Liver (tissue), 9 donors: ENCODE measurements around the gene LIG1. TPM values are rescaled to one million over a fixed set of nuclear protein-coding genes. Genes with fewer than 3 reads are reported as not detected.

Experiments used
- DNase-seq: peaks from one replicate; pipeline ENCODE4 v3.0.0-alpha.2; 2017; ENCODE audit warnings: low spot score
- H3K27ac ChIP-seq, 2 donors: one replicate each; pipeline ENCODE4 v1.7.0; 2013; ENCODE audit warnings: inconsistent platforms in 2 of 2, low read length in 2 of 2, control low read depth in 1 of 2, low read depth in 1 of 2, mild to moderate bottlenecking in 1 of 2
- H3K27me3 ChIP-seq, 4 donors: one replicate each; pipeline versions ENCODE4 v1.6.1 to v1.7.0; 2013; ENCODE audit warnings: low read length in 3 of 4, inconsistent platforms in 1 of 4, mild to moderate bottlenecking in 1 of 4, moderate library complexity in 1 of 4; ENCODE audit not compliant: control insufficient read depth in 4 of 4, insufficient read depth in 4 of 4
- H3K36me3 ChIP-seq, 4 donors: one replicate each; pipeline versions ENCODE4 v1.6.1 to v1.7.0; 2013; ENCODE audit warnings: low read length in 3 of 4, mild to moderate bottlenecking in 3 of 4, low read depth in 1 of 4, moderate library complexity in 1 of 4; ENCODE audit not compliant: control insufficient read depth in 4 of 4, insufficient read depth in 3 of 4
- H3K4me1 ChIP-seq, 4 donors: one replicate each; pipeline versions ENCODE4 v1.6.1 to v1.7.0; 2013; ENCODE audit warnings: low read length in 3 of 4, mild to moderate bottlenecking in 3 of 4, moderate library complexity in 1 of 4; ENCODE audit not compliant: control insufficient read depth in 4 of 4, insufficient read depth in 4 of 4
- H3K4me3 ChIP-seq, 3 donors: one replicate each; pipeline versions ENCODE4 v1.6.1 to v1.7.0; 2013; ENCODE audit warnings: low read length in 3 of 3, control low read depth in 1 of 3, low read depth in 1 of 3, mild to moderate bottlenecking in 1 of 3
- H3K9ac ChIP-seq, 2 donors: one replicate each; pipeline ENCODE4 v1.7.0; 2013; ENCODE audit warnings: low read length in 2 of 2, mild to moderate bottlenecking in 2 of 2, moderate library complexity in 2 of 2, control low read depth in 1 of 2, low read depth in 1 of 2
- H3K9me3 ChIP-seq, 4 donors: one replicate each; pipeline versions ENCODE4 v1.6.1 to v1.7.0; 2013; ENCODE audit warnings: low read length in 3 of 4; ENCODE audit not compliant: control insufficient read depth in 4 of 4
- ATF3 ChIP-seq: IDR thresholded peaks from 2 replicates; pipeline ENCODE4 v1.6.1; 2016; ENCODE audit warnings: antibody characterized with exemption
- CTCF ChIP-seq: fragments of 150-350 bp; IDR thresholded peaks from 2 replicates; pipeline ENCODE4 v1.5.1; 2017; ENCODE audit warnings: improper control_type of control experiment, low read depth, low read length; ENCODE audit not compliant: missing input control
- EGR1 ChIP-seq, 2 donors: IDR thresholded peaks; 2 replicates each; pipeline ENCODE4 v1.6.1; 2016 to 2018; ENCODE audit warnings: antibody characterized with exemption in 2 of 2, low read depth in 2 of 2
- FOXA1 ChIP-seq: IDR thresholded peaks from 2 replicates; pipeline ENCODE4 v1.6.1; 2016; ENCODE audit warnings: antibody characterized with exemption
- GABPA ChIP-seq, 2 donors: IDR thresholded peaks in 1 of 2; conservative IDR thresholded peaks in 1 of 2; 2 replicates each; pipeline ENCODE4 v1.6.1; 2016; ENCODE audit warnings: antibody characterized with exemption in 2 of 2, mild to moderate bottlenecking in 1 of 2, moderate library complexity in 1 of 2
- HNF4A ChIP-seq, 2 donors: conservative IDR thresholded peaks; 2 replicates each; pipeline ENCODE4 v1.6.1; 2016; ENCODE audit warnings: antibody characterized with exemption in 2 of 2, mild to moderate bottlenecking in 2 of 2
- HNF4G ChIP-seq: IDR thresholded peaks from 2 replicates; pipeline ENCODE4 v1.6.1; 2016; ENCODE audit warnings: antibody characterized with exemption
- JUND ChIP-seq, 2 donors: IDR thresholded peaks; 2 replicates each; pipeline ENCODE4 v1.6.1; 2016; ENCODE audit warnings: antibody characterized with exemption in 2 of 2
- MAX ChIP-seq: IDR thresholded peaks from 2 replicates; pipeline ENCODE4 v1.6.1; 2016; ENCODE audit warnings: antibody characterized with exemption
- NR2F2 ChIP-seq: IDR thresholded peaks from 2 replicates; pipeline ENCODE4 v1.6.1; 2016; ENCODE audit warnings: antibody characterized with exemption
- RAD21 ChIP-seq, 2 donors: IDR thresholded peaks; 2 replicates each; pipeline ENCODE4 v1.6.1; 2016; ENCODE audit warnings: antibody characterized with exemption in 2 of 2, mild to moderate bottlenecking in 2 of 2
- REST ChIP-seq: IDR thresholded peaks from 2 replicates; pipeline ENCODE4 v1.6.1; 2016; ENCODE audit warnings: antibody characterized with exemption, mild to moderate bottlenecking
- RXRA ChIP-seq, 2 donors: IDR thresholded peaks; 2 replicates each; pipeline ENCODE4 v1.6.1; 2017 to 2018; ENCODE audit warnings: antibody characterized with exemption in 2 of 2, mild to moderate bottlenecking in 1 of 2
- SP1 ChIP-seq: IDR thresholded peaks from 2 replicates; pipeline ENCODE4 v1.6.1; 2018; ENCODE audit warnings: antibody characterized with exemption, mild to moderate bottlenecking
- YY1 ChIP-seq: IDR thresholded peaks from 2 replicates; pipeline ENCODE4 v1.6.1; 2016; ENCODE audit warnings: antibody characterized with exemption, mild to moderate bottlenecking
- ZBTB33 ChIP-seq: IDR thresholded peaks from 2 replicates; pipeline ENCODE4 v1.6.1; 2016; ENCODE audit warnings: antibody characterized with exemption
- WGBS: extraction: QIAGEN DNeasy Blood & Tissue Kit; methylation state at CpG from one replicate; pipeline ENCODE4 v1.1.7; 2013; 5-methylcytosine and 5-hydroxymethylcytosine counted together
- polyA plus RNA-seq, 2 donors: library from polyadenylated mRNA; stranded (reverse) in 1 of 2; unstranded in 1 of 2; fragments of 200-250 nt in 1 of 2; fragments of >200 nt in 1 of 2; fragmentation: Nextera tagmentation in 1 of 2; extraction: Ambion mirVana in 1 of 2; gene quantifications; one replicate each; pipeline versions ENCODE4 v1.2.1 to v1.2.3, GENCODE V29; 2013 to 2015
- total RNA-seq, 2 donors: library from RNA; depleted of rRNA; stranded (reverse); fragments of >200 nt; gene quantifications; one replicate each; pipeline ENCODE4 v1.2.3, GENCODE V29; 2014
- donor health status: healthy.
- donor health status: healthy.
- donor health status: healthy.
- donor health status: healthy.
- donor health status: healthy.

LIG1 gene
- total and polyA plus RNA-seq, 4 donors: 6.3 to 61.5 (median 7.1) TPM

GRCh38 chr19:48196321-48196763 lies 26.2 kb upstream of the LIG1 start:
- no peaks in the 10 kb centered on the region for H3K36me3 ChIP-seq
- H3K4me3 ChIP-seq: no peak overlapping the region
- 45% methylated on average over 23 of the region's 23 CpGs for WGBS
- H3K9me3 ChIP-seq: no peaks in the 10 kb centered on the region
- no peak overlapping the region for H3K27ac ChIP-seq
- no peak overlapping the region for H3K9ac ChIP-seq
- no peaks in the 10 kb centered on the region for H3K4me1 ChIP-seq
- TF ChIP-seq JUND (IDR thresholded peaks at IDR 0.05) (no peak), GABPA (IDR thresholded peaks at IDR 0.05 in 1 of 2, conservative IDR thresholded peaks at IDR 0.05 in 1 of 2) (no peak), RXRA (IDR thresholded peaks at IDR 0.05) (no peak), ZBTB33 (no peak), HNF4G (no peak), ATF3 (no peak), HNF4A (conservative IDR thresholded peaks at IDR 0.05) (no peak), CTCF (no peak), EGR1 (IDR thresholded peaks at IDR 0.05; ENCODE audit: low read depth in 2 of 2) (no peak), FOXA1 (no peak), YY1 (no peak), SP1 (no peak), NR2F2 (no peak)
- DNase-seq: no peak
- no peaks in the 10 kb centered on the region for H3K27me3 ChIP-seq

- Histone ChIP-seq H3K4me1 (no peaks in the 10 kb centered on the region), H3K27ac (no peak overlapping the region), H3K4me3 (no peak overlapping the region), H3K9ac (no peak overlapping the region), H3K27me3 (no peaks in the 10 kb centered on the region), H3K9me3 (no peaks in the 10 kb centered on the region), H3K36me3 (no peaks in the 10 kb centered on the region)
- no peak for DNase-seq
- 51% methylated on average over 95 of the region's 95 CpGs for WGBS
- no peak for TF ChIP-seq ZBTB33
- no peak for TF ChIP-seq EGR1 (IDR thresholded peaks at IDR 0.05; ENCODE audit: low read depth in 2 of 2)
- TF ChIP-seq RXRA (IDR thresholded peaks at IDR 0.05): no peak
- no peak for TF ChIP-seq HNF4A (conservative IDR thresholded peaks at IDR 0.05)
- TF ChIP-seq CTCF: no peak
- no peak for TF ChIP-seq RAD21 (IDR thresholded peaks at IDR 0.05)
- TF ChIP-seq HNF4G: no peak
- TF ChIP-seq YY1: no peak
- no peak for TF ChIP-seq JUND (IDR thresholded peaks at IDR 0.05)
- no peak for TF ChIP-seq SP1
- no peak for TF ChIP-seq REST
- no peak for TF ChIP-seq GABPA (IDR thresholded peaks at IDR 0.05 in 1 of 2, conservative IDR thresholded peaks at IDR 0.05 in 1 of 2)
- no peak for TF ChIP-seq FOXA1
- TF ChIP-seq NR2F2: no peak
- TF ChIP-seq MAX: no peak
Measured at GRCh38 chr19:48194844-48195830, 25.0 kb upstream of the LIG1 start.
